HG03571 (cell line): ENCODE results near the gene GAS6.

Experiments
- ATAC-seq: cut with Tn5 transposase; IDR thresholded peaks from one replicate; pipeline ENCODE4 v1.9.1; 2021; ENCODE audit not compliant: unreplicated experiment

Gene GAS6

GRCh38 chr13:113825841-113826240, 38.0 kb downstream of the GAS6 start:
- no peak for ATAC-seq

GRCh38 chr13:113823771-113824170, 40.1 kb downstream of the GAS6 start:
- ATAC-seq = no peak

GRCh38 chr13:113822956-113823744, 40.7 kb downstream of the GAS6 start:
- ATAC-seq = no peak

- no peak for ATAC-seq
Observed at GRCh38 chr13:113822266-113822665, 41.6 kb downstream of the GAS6 start.

GRCh38 chr13:113821847-113822246, 42.0 kb downstream of the GAS6 start:
- no peak for ATAC-seq

- ATAC-seq = no peak
Observed at GRCh38 chr13:113820813-113821651, 42.8 kb downstream of the GAS6 start.

- no peak for ATAC-seq
Observed at GRCh38 chr13:113819731-113820715, 43.9 kb downstream of the GAS6 start.

GRCh38 chr13:113819341-113819730, 44.5 kb downstream of the GAS6 start:
- ATAC-seq = no peak

GRCh38 chr13:113818700-113819295, 45.1 kb downstream of the GAS6 start:
- no peak for ATAC-seq

- ATAC-seq = no peak
Observed at GRCh38 chr13:113817860-113818691, 45.8 kb downstream of the GAS6 start.

GRCh38 chr13:113816946-113817859, 46.7 kb downstream of the GAS6 start:
- ATAC-seq = no peak

GRCh38 chr13:113816254-113816929, 47.5 kb downstream of the GAS6 start:
- no peak for ATAC-seq

- ATAC-seq = no peak
Observed at GRCh38 chr13:113815151-113816058, 48.5 kb downstream of the GAS6 start.

- ATAC-seq = no peak
Observed at GRCh38 chr13:113814435-113814821, 49.4 kb downstream of the GAS6 start.

- no peak for ATAC-seq
Observed at GRCh38 chr13:113813749-113814434, 50.0 kb downstream of the GAS6 start.

GRCh38 chr13:113813070-113813748, 50.7 kb downstream of the GAS6 start:
- no peak for ATAC-seq
